Activated CD4-positive, alpha-beta memory T cell treated with anti-CD3 and anti-CD28 coated beads for 36 hours (primary cell): ENCODE results near the gene MT1A. TPM values are rescaled to one million over a fixed set of nuclear protein-coding genes. Genes with fewer than 3 reads are reported as not detected.
"Not testable (repeated sequence)": the region's sequence is repeated elsewhere in the genome, so short reads cannot be mapped to it uniquely, and the experiment has no call there.

ENCODE experiments used
- CTCF ChIA-PET: fragments of 350-600 bp; sonication (Branson Sonifier 250); formaldehyde crosslinking; loops from one replicate; lab custom pipeline; 2021; ENCODE audit warnings: antibody characterized with exemption, inconsistent platforms; lab: Charles Lee
- POLR2A ChIA-PET: fragments of 350-600 bp; sonication (Branson Sonifier 250); formaldehyde crosslinking; loops from one replicate; lab custom pipeline; 2021; ENCODE audit warnings: antibody characterized with exemption; lab: Charles Lee
- DNase-seq: peaks from one replicate; pipeline ENCODE4 v3.0.0-alpha.2; 2020
- H3K27ac Mint-ChIP-seq: one replicate; pipeline ENCODE4 v1.8.0; 2021; ENCODE audit warnings: mixed read lengths
- H3K27me3 Mint-ChIP-seq: one replicate; pipeline ENCODE4 v1.8.0; 2021; ENCODE audit warnings: mixed read lengths
- H3K36me3 Mint-ChIP-seq: one replicate; pipeline ENCODE4 v1.8.0; 2021; ENCODE audit warnings: mixed read lengths
- H3K4me1 Mint-ChIP-seq: one replicate; pipeline ENCODE4 v1.8.0; 2021; ENCODE audit warnings: low read depth, mixed read lengths
- H3K4me3 Mint-ChIP-seq: one replicate; pipeline ENCODE4 v1.8.0; 2021; ENCODE audit warnings: mild to moderate bottlenecking, mixed read lengths
- H3K9me3 Mint-ChIP-seq: one replicate; pipeline ENCODE4 v1.8.0; 2021; ENCODE audit warnings: mixed read lengths
- intact Hi-C: fragments of 100-400 bp; cut with micrococcal nuclease; formaldehyde crosslinking; loops from one replicate; pipeline ENCODE4 v1.15.1; 2023
- total RNA-seq, 2 experiments: library from RNA; stranded (reverse); gene quantifications; one replicate each; pipeline ENCODE4 v1.2.3, GENCODE V29; 2021

Gene MT1A
- total RNA-seq, 2 experiments from 2014 or later: 0.94 TPM; not detected in 1

- peak; percentile 50 for DNase-seq
- intact Hi-C loops: loop anchor here (1.0 to 2.0 kb wide), 2 partner anchors 17 to 28 kb away; partner anchors contain the start of gene MT1F
- CTCF ChIA-PET: interaction anchor here (1.2 to 2.9 kb wide), 3 partner anchors 11 to 97 kb away, joined by 4 to 13 read pairs (median 5); no protein-coding TSS in a partner anchor
- H3K27ac Mint-ChIP-seq: no peak overlapping the region
- H3K36me3 Mint-ChIP-seq: no peaks in the 10 kb centered on the region
- H3K9me3 Mint-ChIP-seq: no peaks in the 10 kb centered on the region
- H3K4me1 Mint-ChIP-seq: peaks cover 18% of the 10 kb centered on the region
- H3K27me3 Mint-ChIP-seq: peaks cover 39% of the 10 kb centered on the region
- no peak overlapping the region for H3K4me3 Mint-ChIP-seq
- POLR2A ChIA-PET: interaction anchor here (0.6 kb wide), 1 partner anchor 76 kb away, joined by 3 read pairs; no protein-coding TSS in a partner anchor
Observed at GRCh38 chr16:56673921-56674320, 35.5 kb downstream of the MT1A start.

DNA sequence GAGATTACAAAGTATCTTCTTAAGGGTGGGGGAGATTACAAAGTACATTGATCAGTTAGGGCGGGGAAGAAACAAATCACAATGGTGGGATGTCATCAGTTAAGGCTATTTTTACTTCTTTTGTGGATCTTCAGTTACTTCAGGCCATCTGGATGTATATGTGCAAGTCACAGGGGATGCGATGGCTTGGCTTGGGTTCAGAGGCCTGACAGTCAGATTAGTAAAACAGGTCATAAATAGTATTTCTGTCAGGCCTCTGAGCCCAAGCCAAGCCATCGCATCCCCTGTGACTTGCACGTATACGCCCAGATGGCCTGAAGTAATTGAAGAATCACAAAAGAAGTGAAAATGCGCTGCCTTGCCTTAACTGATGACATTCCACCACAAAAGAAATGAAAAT is 36.1 kb downstream of the MT1A start:
- H3K9me3 Mint-ChIP-seq, H3K27ac Mint-ChIP-seq, H3K36me3 Mint-ChIP-seq, H3K4me3 Mint-ChIP-seq, CTCF ChIA-PET, DNase-seq: not testable (repeated sequence)
- POLR2A ChIA-PET: interaction anchor here (0.6 kb wide), 1 partner anchor 76 kb away, joined by 3 read pairs; no protein-coding TSS in a partner anchor
- Mint-ChIP-seq H3K27me3 (peaks cover 32% of the 10 kb centered on the region), H3K4me1 (peaks cover 13% of the 10 kb centered on the region)
- intact Hi-C loops: loop anchor here (1.0 to 2.0 kb wide), 2 partner anchors 18 to 28 kb away; partner anchors contain the start of gene MT1F

DNA sequence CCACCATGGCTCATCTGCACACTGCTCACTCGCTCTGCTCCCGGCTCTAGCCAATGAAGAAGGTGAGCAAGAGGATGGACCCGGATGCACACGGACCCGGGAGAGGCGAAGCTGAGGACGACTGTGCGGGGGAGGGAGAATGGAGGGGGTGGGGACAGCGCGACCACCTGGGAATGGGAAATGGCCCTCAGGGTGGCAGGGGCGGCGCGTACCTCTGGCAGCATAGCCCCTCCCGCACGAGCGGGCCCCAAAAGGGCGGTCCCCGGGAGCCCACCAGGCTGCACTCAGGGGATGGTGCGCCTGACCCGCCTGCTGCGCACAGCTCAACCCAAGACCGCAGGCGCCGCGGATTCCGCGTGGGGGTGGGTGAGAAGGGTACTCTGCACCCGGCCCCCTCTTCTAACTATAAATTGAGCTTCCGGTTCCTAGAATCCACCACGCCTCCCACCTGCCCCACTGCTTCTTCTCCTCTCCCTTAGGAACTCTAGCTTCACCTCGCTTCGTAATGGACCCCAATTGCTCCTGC is 37.3 kb downstream of the MT1A start:
- Mint-ChIP-seq H3K36me3 (no peaks in the 10 kb centered on the region), H3K4me1 (peaks cover 9% of the 10 kb centered on the region), H3K27ac (no peak overlapping the region), H3K27me3 (peaks cover 22% of the 10 kb centered on the region), H3K9me3 (no peaks in the 10 kb centered on the region), H3K4me3 (peak overlapping the region; percentile 56)
- intact Hi-C loops: loop anchor here (2.0 kb wide), 1 partner anchor 19 kb away; the partner anchor contains the start of gene MT1F
- peak; percentile 73 for DNase-seq
- ChIA-PET POLR2A (interaction anchor here (1.0 kb wide), 1 partner anchor 11 kb away, joined by 3 read pairs; no protein-coding TSS in a partner anchor), CTCF (interaction anchor here (2.1 kb wide), 1 partner anchor 26 kb away, joined by 8 read pairs; no protein-coding TSS in a partner anchor)

GRCh38 chr16:56677474-56677873 is 39.0 kb downstream of the MT1A start:
- no peak overlapping the region for H3K27ac Mint-ChIP-seq
- H3K9me3 Mint-ChIP-seq: no peaks in the 10 kb centered on the region
- H3K4me1 Mint-ChIP-seq: peaks cover 15% of the 10 kb centered on the region
- CTCF ChIA-PET: interaction anchor here (0.8 to 2.1 kb wide), 2 partner anchors 24 to 77 kb away, joined by 3 to 8 read pairs; no protein-coding TSS in a partner anchor
- intact Hi-C loops: no loop called here
- peaks cover 12% of the 10 kb centered on the region for H3K27me3 Mint-ChIP-seq
- POLR2A ChIA-PET: interaction anchor here (0.6 kb wide), 1 partner anchor 47 kb away, joined by 3 read pairs; no protein-coding TSS in a partner anchor
- H3K36me3 Mint-ChIP-seq: no peaks in the 10 kb centered on the region
- no peak overlapping the region for H3K4me3 Mint-ChIP-seq
- no peak for DNase-seq

DNA sequence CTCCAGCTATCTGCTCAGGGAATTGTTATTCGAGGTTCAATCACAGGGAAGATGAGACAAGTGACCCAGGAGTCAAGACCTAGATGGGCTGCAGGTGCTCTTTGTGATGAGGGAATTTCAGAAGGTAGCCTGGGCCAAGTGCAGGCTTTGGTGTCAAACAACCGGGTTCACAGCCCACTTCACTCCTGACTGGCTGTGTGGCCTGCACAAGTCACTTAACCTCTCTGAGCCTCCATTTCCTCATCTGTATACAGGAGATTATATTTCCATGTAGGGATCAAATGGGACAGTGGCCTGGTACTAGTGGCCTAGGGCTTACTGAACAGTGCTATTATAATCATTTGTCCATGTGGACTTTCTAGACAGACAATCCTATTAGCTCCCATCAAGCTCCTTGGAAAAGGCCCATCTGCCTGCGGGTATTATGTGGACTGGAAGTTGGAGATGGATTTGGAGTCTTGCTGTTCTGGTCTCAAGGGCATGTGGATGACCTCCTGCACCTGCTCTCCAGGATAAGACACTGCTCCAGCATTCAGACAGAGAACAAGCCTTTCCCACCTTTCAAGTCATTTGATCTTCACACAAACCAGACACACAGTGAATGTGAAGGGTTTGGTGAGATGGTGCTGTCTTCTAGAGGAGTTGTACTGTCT is 40.7 kb downstream of the MT1A start:
- H3K27ac Mint-ChIP-seq: no peak overlapping the region
- peaks cover 30% of the 10 kb centered on the region for H3K4me1 Mint-ChIP-seq
- no peaks in the 10 kb centered on the region for H3K9me3 Mint-ChIP-seq
- H3K4me3 Mint-ChIP-seq: no peak overlapping the region
- ChIA-PET CTCF (interaction anchor here (3.1 kb wide), 1 partner anchor 23 kb away, joined by 16 read pairs; no protein-coding TSS in a partner anchor), POLR2A (interaction anchor here (1.4 kb wide), 1 partner anchor 71 kb away, joined by 3 read pairs; the partner anchor contains the start of gene MT2A)
- no peak for DNase-seq
- H3K27me3 Mint-ChIP-seq: peaks cover 9% of the 10 kb centered on the region
- no peaks in the 10 kb centered on the region for H3K36me3 Mint-ChIP-seq
- intact Hi-C loops: no loop called here

DNA sequence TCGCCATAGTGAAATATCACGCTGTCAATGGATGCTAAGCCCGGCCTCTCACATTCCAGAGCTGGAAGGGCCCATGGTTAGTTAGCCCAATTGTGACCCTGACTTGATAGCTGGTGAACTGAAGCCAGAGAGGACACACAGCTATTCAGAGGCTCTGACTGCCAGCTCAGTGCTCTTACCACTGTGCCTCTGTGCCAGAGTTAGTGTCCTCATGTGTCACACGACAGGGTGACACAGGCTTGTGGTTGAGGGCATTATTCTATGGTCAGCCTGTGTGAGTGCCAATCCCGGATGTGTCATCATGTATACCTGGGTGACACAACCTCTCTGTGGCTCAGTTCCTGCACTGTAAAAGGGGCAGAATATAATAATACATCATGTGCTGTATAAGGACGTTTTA is 41.4 kb downstream of the MT1A start:
- Mint-ChIP-seq H3K27ac (no peak overlapping the region), H3K4me1 (peaks cover 31% of the 10 kb centered on the region), H3K4me3 (no peak overlapping the region), H3K9me3 (no peaks in the 10 kb centered on the region), H3K36me3 (no peaks in the 10 kb centered on the region), H3K27me3 (peaks cover 5% of the 10 kb centered on the region)
- intact Hi-C loops: loop anchor here (5.0 kb wide), 1 partner anchor 38 kb away; no protein-coding TSS in a partner anchor
- peak; percentile 60 for DNase-seq
- CTCF ChIA-PET: interaction anchor here (3.1 kb wide), 1 partner anchor 22 kb away, joined by 16 read pairs; no protein-coding TSS in a partner anchor
- POLR2A ChIA-PET: interaction anchor here (1.4 kb wide), 1 partner anchor 71 kb away, joined by 3 read pairs; the partner anchor contains the start of gene MT2A

- Mint-ChIP-seq H3K9me3 (peaks cover 3% of the 10 kb centered on the region), H3K27me3 (no peaks in the 10 kb centered on the region), H3K4me1 (peaks cover 22% of the 10 kb centered on the region), H3K27ac (peak within 1 kb of the TSS; percentile 93), H3K4me3 (peak within 1 kb of the TSS; percentile 91), H3K36me3 (peaks cover 8% of the 10 kb centered on the region)
- intact Hi-C loops: loop anchor here (1.0 to 5.0 kb wide), 5 partner anchors 19 to 74 kb away; partner anchors contain the start of genes MT2A and NUP93
- DNase-seq: peak; percentile 96
- CTCF ChIA-PET: interaction anchor here (1.2 to 4.3 kb wide), 3 partner anchors 20 to 106 kb away, joined by 4 to 24 read pairs (median 5); no protein-coding TSS in a partner anchor
- POLR2A ChIA-PET: interaction anchor here (0.6 to 2.4 kb wide), 6 partner anchors 12 to 203 kb away, joined by 3 to 7 read pairs (median 3); partner anchors contain the start of genes MT1E, MT1G, MT1H and MT2A
Observed at GRCh38 chr16:56681939-56682702, 43.7 kb downstream of the MT1A start, which contains the start of gene MT1X. TSS of gene MT1X (plus strand) at chr16:56682470. CDS start at chr16:56682541, 71 bp downstream.

- CTCF ChIA-PET: interaction anchor here (1.2 to 4.3 kb wide), 4 partner anchors 19 to 169 kb away, joined by 3 to 24 read pairs (median 4); no protein-coding TSS in a partner anchor
- DNase-seq: peak; percentile 26
- Mint-ChIP-seq H3K27ac (peak overlapping the region; percentile 84), H3K4me1 (peaks cover 22% of the 10 kb centered on the region), H3K36me3 (peaks cover 10% of the 10 kb centered on the region), H3K4me3 (peak overlapping the region; percentile 91), H3K9me3 (peaks cover 3% of the 10 kb centered on the region), H3K27me3 (no peaks in the 10 kb centered on the region)
- POLR2A ChIA-PET: interaction anchor here (0.6 to 2.4 kb wide), 7 partner anchors 13 to 204 kb away, joined by 3 to 7 read pairs (median 3); partner anchors contain the start of genes MT1E, MT1G, MT1H and MT2A
- intact Hi-C loops: loop anchor here (1.0 to 5.0 kb wide), 5 partner anchors 19 to 75 kb away; partner anchors contain the start of genes MT2A and NUP93
Observed at GRCh38 chr16:56682703-56683397, 44.4 kb downstream of the MT1A start.

GRCh38 chr16:56683424-56684172 is 45.1 kb downstream of the MT1A start:
- POLR2A ChIA-PET: interaction anchor here (0.7 to 2.4 kb wide), 5 partner anchors 15 to 205 kb away, joined by 3 to 7 read pairs (median 3); partner anchors contain the start of genes MT1E, MT1G and MT2A
- peaks cover 10% of the 10 kb centered on the region for H3K36me3 Mint-ChIP-seq

More at GRCh38 chr16:56683424-56684172, 45.1 kb downstream of the MT1A start:
- H3K9me3 Mint-ChIP-seq: peaks cover 3% of the 10 kb centered on the region
- no peak overlapping the region for H3K27ac Mint-ChIP-seq
- no peak for DNase-seq
- H3K27me3 Mint-ChIP-seq: no peaks in the 10 kb centered on the region
- intact Hi-C loops: loop anchor here (2.0 to 5.0 kb wide), 2 partner anchors 21 to 41 kb away; no protein-coding TSS in a partner anchor
- H3K4me1 Mint-ChIP-seq: peaks cover 22% of the 10 kb centered on the region
- H3K4me3 Mint-ChIP-seq: peak overlapping the region; percentile 91
- CTCF ChIA-PET: interaction anchor here (1.2 to 4.3 kb wide), 4 partner anchors 18 to 169 kb away, joined by 3 to 24 read pairs (median 4); no protein-coding TSS in a partner anchor
